HCEC 1CT (cell line): ENCODE data around the gene WFDC10B.
"Not testable (repeated sequence)": the region's sequence is repeated elsewhere in the genome, so short reads cannot be mapped to it uniquely, and the experiment has no call there.

Experiments used
- DNase-seq: peaks from one replicate; pipeline ENCODE4 v3.0.0-alpha.2; 2017

WFDC10B gene

DNA sequence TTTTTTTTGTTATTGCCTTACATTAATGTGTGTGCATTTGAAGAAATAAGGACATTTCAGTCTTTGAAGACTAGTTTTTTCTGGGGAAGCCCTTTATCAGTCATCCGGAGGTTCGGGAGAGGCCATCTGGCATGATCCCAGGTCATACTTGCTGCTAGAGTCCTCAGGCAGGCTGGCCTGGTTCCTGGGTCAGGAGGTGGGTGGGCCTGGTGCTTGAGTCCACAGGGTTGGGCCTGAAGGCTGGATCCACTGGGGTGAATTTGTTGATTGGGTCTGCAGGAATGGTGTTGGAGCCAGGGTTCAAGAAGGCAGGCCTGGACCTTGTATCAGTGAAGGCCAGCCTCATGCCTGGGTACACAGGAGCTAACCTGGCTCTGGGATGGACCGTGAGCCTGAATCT, 57.9 kb downstream of the WFDC10B start:
- DNase-seq = no peak

DNA sequence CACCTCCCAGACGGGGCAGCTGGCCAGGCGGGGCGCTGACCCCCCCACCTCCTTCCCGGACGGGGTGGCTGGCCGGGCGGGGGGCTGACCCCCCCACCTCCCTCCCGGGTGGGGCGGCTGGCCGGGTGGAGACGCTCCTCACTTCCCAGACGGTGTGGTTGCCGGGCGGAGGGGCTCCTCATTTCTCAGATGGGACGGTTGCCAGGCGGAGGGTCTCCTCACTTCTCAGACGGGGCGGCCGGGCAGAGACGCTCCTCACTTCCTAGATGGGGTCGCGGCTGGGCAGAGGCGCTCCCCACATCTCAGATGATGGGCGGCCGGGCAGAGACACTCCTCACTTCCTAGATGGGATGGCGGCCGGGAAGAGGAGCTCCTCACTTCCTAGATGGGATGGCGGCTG, 59.0 kb downstream of the WFDC10B start:
- DNase-seq = not testable (repeated sequence)

- not testable (repeated sequence) for DNase-seq
These were observed 63.7 kb downstream of the WFDC10B start for GRCh38 chr20:45641076-45641475.

- DNase-seq = no peak
These were observed 65.1 kb downstream of the WFDC10B start for GRCh38 chr20:45639687-45640086.

DNA sequence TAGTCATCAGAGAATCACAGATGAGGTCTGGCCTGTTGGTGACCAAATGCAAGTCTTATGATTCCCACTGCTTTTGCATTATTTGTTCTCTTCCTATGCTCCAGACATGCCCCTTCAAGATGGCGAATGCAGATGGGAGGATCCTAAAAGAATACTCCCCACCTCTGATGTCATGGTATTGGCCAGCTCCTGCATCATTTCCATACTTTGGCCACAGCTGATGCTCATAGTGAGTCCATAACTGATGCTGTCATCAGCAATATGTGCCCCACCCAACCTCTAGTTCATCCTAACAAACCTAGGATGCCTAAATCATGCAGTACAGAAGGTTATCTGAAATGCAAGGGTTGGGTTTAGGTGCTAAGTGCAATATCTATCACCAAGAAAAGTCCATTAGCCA, 68.3 kb downstream of the WFDC10B start:
- DNase-seq = no peak
